Sigmoid colon (tissue), 4 donors: Measurements from ENCODE around the gene EHMT1.

Source experiments
- EP300 ChIP-seq, 4 donors: sonication (generic); formaldehyde crosslinking; IDR thresholded peaks; one replicate each; pipeline ENCODE4 v1.6.1; 2017; ENCODE audit warnings: antibody characterized with exemption in 4 of 4
- POLR2A ChIP-seq, 2 donors: fragments of 450-650 bp; IDR thresholded peaks; one replicate each; pipeline ENCODE4 v1.6.1; 2016; ENCODE audit warnings: antibody characterized with exemption in 2 of 2, mild to moderate bottlenecking in 2 of 2, moderate library complexity in 2 of 2
- POLR2AphosphoS5 ChIP-seq, 4 donors: sonication (generic); formaldehyde crosslinking; IDR thresholded peaks; one replicate each; pipeline ENCODE4 v1.6.1; 2017; ENCODE audit warnings: antibody characterized with exemption in 4 of 4
- TF ChIP-seq, protein P1 (sequence below), 4 experiments: fragments of 450-650 bp in 3 of 4; fragments of 200-600 bp in 1 of 4; IDR thresholded peaks; one replicate each; pipeline ENCODE4 v1.5.1; 2016 to 2019; ENCODE audit warnings: antibody characterized with exemption in 4 of 4, mild to moderate bottlenecking in 3 of 4, moderate library complexity in 2 of 4

DNA sequence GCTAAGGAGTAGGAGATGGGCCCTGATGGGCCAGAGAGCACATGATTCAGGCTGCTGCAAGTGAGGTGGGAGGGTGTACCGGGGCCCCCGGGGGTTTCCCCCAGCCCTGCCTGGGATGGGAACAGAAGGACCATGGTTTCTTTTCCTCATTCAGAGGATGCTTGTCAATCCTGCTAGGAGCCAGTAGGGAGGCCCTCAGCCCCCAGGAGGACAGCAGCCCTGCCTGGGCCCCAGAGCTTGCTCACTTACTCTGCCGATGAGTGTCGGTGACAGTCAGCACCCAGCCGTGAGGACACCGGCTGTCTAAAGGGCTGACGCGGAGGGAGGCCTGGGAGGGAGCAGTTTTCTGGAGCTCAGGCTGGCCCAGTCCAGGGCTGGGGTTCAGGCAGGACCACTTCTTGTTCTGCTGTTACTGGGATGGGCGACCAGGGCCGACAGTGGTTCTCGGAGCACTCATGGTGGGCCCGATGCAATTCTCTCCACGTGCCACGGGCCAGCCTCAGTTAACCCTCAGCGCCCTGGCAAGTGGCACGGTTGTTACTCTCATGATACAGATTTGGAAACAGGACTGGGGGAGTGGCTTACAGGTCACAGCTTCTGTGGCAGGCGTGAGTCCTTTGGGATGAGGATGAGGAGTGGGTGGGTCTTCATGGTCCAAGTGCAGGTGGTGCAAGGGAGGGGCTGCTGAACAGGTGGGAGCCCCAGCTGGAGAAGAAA is 11.5 kb upstream of the EHMT1 start:
- TF ChIP-seq POLR2A (IDR thresholded peaks at IDR 0.05) (no peak), POLR2AphosphoS5 (IDR thresholded peaks at IDR 0.05) (no peak), EP300 (IDR thresholded peaks at IDR 0.05) (no peak)
- TF ChIP-seq, protein P1, sequence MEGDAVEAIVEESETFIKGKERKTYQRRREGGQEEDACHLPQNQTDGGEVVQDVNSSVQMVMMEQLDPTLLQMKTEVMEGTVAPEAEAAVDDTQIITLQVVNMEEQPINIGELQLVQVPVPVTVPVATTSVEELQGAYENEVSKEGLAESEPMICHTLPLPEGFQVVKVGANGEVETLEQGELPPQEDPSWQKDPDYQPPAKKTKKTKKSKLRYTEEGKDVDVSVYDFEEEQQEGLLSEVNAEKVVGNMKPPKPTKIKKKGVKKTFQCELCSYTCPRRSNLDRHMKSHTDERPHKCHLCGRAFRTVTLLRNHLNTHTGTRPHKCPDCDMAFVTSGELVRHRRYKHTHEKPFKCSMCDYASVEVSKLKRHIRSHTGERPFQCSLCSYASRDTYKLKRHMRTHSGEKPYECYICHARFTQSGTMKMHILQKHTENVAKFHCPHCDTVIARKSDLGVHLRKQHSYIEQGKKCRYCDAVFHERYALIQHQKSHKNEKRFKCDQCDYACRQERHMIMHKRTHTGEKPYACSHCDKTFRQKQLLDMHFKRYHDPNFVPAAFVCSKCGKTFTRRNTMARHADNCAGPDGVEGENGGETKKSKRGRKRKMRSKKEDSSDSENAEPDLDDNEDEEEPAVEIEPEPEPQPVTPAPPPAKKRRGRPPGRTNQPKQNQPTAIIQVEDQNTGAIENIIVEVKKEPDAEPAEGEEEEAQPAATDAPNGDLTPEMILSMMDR (IDR thresholded peaks at IDR 0.05) = no peak
